ENCODE results near the gene GRIFIN. TPM values are rescaled to one million over a fixed set of nuclear protein-coding genes. Genes with fewer than 3 reads are reported as not detected.

The GRIFIN gene
- total and polyA plus RNA-seq, 2 donors (not counting 1 experiment from before 2014, with no cell fraction given): not detected

DNA sequence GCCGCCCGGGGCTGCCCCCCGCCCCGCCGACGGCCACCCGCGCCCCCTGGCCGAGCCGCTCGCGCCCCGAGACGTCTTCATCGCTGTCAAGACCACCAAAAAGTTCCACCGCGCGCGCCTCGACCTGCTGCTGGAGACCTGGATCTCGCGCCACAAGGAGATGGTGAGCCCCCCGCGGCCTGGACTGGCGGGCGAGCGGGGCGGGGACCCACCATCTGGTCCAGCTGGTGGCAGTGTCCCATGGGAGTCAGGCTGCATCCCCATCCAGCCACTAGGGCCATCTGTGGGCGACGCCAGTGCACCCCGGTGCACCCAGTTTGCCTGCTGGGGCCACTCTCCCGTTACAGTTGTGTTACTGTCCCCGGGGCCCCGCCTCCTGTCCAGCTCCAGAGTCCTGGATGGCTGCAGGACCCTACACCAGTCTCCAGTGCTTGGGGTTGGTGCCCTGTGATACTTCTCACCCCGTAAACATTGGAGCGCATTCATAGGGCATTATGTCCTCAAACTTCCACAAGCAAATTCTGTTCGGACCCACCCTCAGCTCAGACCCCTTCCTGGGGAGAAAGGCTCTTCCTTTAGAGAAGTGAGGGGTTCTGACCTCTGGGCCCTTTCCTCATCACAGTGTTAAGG is 44.0 kb upstream of the GRIFIN start:
- H3K27me3 ChIP-seq (ENCODE audit: control insufficient read depth, insufficient read depth, low read length): no peaks in the 10 kb centered on the region
- no peak for TF ChIP-seq EZH2 (IDR thresholded peaks at IDR 0.05; ENCODE audit: low read length, missing control alignments)
- TF ChIP-seq, protein P1, sequence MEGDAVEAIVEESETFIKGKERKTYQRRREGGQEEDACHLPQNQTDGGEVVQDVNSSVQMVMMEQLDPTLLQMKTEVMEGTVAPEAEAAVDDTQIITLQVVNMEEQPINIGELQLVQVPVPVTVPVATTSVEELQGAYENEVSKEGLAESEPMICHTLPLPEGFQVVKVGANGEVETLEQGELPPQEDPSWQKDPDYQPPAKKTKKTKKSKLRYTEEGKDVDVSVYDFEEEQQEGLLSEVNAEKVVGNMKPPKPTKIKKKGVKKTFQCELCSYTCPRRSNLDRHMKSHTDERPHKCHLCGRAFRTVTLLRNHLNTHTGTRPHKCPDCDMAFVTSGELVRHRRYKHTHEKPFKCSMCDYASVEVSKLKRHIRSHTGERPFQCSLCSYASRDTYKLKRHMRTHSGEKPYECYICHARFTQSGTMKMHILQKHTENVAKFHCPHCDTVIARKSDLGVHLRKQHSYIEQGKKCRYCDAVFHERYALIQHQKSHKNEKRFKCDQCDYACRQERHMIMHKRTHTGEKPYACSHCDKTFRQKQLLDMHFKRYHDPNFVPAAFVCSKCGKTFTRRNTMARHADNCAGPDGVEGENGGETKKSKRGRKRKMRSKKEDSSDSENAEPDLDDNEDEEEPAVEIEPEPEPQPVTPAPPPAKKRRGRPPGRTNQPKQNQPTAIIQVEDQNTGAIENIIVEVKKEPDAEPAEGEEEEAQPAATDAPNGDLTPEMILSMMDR (conservative IDR thresholded peaks at IDR 0.05 in 1 of 2, IDR thresholded peaks at IDR 0.05 in 1 of 2; ENCODE audit: low read depth in 1 of 2, low read length in 2 of 2): peak in 1 of 2 donors; percentile 3
- no peak for DNase-seq (ENCODE audit: low read depth in 2 of 2)
- H4K20me1 ChIP-seq (ENCODE audit: control insufficient read depth, extremely low read depth, insufficient read depth, low read length): no peaks in the 10 kb centered on the region
- H3K4me2 ChIP-seq (ENCODE audit: extremely low read depth, insufficient read depth, low read length): peak overlapping the region; percentile 58
- H3K36me3 ChIP-seq (ENCODE audit: control insufficient read depth, insufficient read depth, low read length): no peaks in the 10 kb centered on the region
- peak overlapping the region in 3 of 4 experiments; percentile 23 to 49 (median 37) for H3K4me3 ChIP-seq (replicated peaks in 1 of 4; ENCODE audit: control extremely low read depth in 1 of 4, insufficient read depth in 1 of 4, low read depth in 3 of 4, low read length in 4 of 4)
- peaks cover 31% of the 10 kb centered on the region for H3K4me1 ChIP-seq (ENCODE audit: control insufficient read depth, extremely low read depth, insufficient read depth, low read length)
- no peak overlapping the region for H2AFZ ChIP-seq (ENCODE audit: low read length)
- no peak overlapping the region for H3K9ac ChIP-seq (ENCODE audit: insufficient read depth, low read length)
- no peaks in the 10 kb centered on the region for H3K9me3 ChIP-seq (ENCODE audit: control insufficient read depth, insufficient read depth, low read depth, low read length)
- H3K79me2 ChIP-seq (ENCODE audit: control insufficient read depth, insufficient read depth, low read length): no peaks in the 10 kb centered on the region
- no peak overlapping the region for H3K27ac ChIP-seq (ENCODE audit: insufficient read depth, low read length)

DNA sequence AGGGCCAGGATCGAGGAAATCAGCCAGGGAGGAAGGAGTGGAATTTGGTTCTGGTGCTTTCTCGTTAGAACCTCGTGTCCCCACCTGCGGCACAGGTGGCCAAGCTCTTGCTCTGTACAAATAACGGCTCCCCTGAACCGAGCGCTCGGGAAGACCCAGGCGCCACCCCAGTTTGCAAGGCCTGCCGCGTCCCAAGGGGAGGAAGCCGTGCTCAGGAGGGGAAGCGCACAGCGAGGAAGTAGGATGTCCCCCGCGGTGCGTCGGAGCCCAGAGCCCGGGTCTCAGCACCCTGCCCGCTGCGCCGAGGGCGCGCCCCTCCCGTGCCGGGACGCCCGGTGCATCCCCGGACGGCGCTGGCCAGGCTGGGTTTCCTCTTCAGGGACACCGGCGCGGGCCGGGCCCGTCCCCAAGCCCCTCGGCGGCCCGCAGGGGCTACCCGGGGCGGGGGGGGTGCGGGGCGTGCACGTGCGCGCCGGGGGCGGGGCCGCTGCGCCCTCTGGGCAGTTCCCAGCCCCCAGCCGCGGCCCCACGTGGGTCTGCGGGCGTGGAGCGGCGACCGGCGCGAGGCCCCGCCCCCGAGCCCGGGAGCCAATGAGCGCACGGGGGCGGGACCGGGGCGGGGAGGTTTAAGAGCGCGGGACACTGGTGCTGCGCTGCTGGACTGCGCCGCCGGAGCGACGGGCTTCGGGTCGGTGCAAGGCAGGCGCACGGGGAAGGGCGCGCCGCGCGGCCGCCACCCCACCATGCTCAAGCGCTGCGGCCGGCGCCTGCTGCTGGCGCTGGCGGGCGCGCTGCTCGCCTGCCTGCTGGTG is 43.1 kb upstream of the GRIFIN start, which contains the start of gene LFNG:
Gene LFNG, plus strand, starts transcription at position 656 of the 812 bp plus-strand sequence. Its CDS starts 88 bp downstream, at position 744.
- Histone ChIP-seq H3K4me1 (ENCODE audit: control insufficient read depth, extremely low read depth, insufficient read depth, low read length) (peaks cover 31% of the 10 kb centered on the region), H3K4me2 (ENCODE audit: extremely low read depth, insufficient read depth, low read length) (peak within 1 kb of the TSS; percentile 81), H3K36me3 (ENCODE audit: control insufficient read depth, insufficient read depth, low read length) (no peaks in the 10 kb centered on the region), H4K20me1 (ENCODE audit: control insufficient read depth, extremely low read depth, insufficient read depth, low read length) (no peaks in the 10 kb centered on the region), H2AFZ (ENCODE audit: low read length) (no peak within 1 kb of the TSS), H3K27ac (ENCODE audit: insufficient read depth, low read length) (no peak within 1 kb of the TSS), H3K79me2 (ENCODE audit: control insufficient read depth, insufficient read depth, low read length) (no peaks in the 10 kb centered on the region), H3K9ac (ENCODE audit: insufficient read depth, low read length) (no peak within 1 kb of the TSS), H3K9me3 (ENCODE audit: control insufficient read depth, insufficient read depth, low read depth, low read length) (no peaks in the 10 kb centered on the region), H3K27me3 (ENCODE audit: control insufficient read depth, insufficient read depth, low read length) (no peaks in the 10 kb centered on the region), H3K4me3 (replicated peaks in 1 of 4; ENCODE audit: control extremely low read depth in 1 of 4, insufficient read depth in 1 of 4, low read depth in 3 of 4, low read length in 4 of 4) (peak within 1 kb of the TSS; percentile 6 to 52 (median 34))
- TF ChIP-seq, protein P1 (conservative IDR thresholded peaks at IDR 0.05 in 1 of 2, IDR thresholded peaks at IDR 0.05 in 1 of 2; ENCODE audit: low read depth in 1 of 2, low read length in 2 of 2): no peak
- no peak for TF ChIP-seq EZH2 (IDR thresholded peaks at IDR 0.05; ENCODE audit: low read length, missing control alignments)
- peak; percentile 86 to 91 for DNase-seq (ENCODE audit: low read depth in 2 of 2)

DNA sequence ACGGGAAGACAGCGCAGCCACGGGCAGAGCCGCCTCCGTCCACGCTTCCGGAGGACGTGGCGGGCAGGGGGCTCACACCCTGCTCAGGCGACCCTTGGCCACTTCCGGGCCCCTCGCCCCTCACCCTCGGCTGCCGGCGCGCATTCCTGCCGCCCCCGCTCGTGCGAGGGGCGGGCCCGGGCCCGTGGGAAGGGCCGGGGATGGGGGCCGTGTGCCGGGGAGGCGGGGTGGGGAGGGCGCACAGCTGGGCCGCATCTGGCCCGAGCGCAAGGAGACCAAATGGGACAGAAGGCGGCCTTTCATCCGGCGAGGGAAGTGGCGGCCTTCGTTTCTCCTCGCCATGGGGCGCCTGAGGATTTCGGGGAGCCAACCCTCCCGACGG is 42.5 kb upstream of the GRIFIN start:
- no peaks in the 10 kb centered on the region for H3K79me2 ChIP-seq (ENCODE audit: control insufficient read depth, insufficient read depth, low read length)
- H2AFZ ChIP-seq (ENCODE audit: low read length): no peak overlapping the region
- no peaks in the 10 kb centered on the region for H4K20me1 ChIP-seq (ENCODE audit: control insufficient read depth, extremely low read depth, insufficient read depth, low read length)
- peaks cover 31% of the 10 kb centered on the region for H3K4me1 ChIP-seq (ENCODE audit: control insufficient read depth, extremely low read depth, insufficient read depth, low read length)
- no peaks in the 10 kb centered on the region for H3K9me3 ChIP-seq (ENCODE audit: control insufficient read depth, insufficient read depth, low read depth, low read length)
- DNase-seq (ENCODE audit: low read depth in 2 of 2): no peak
- no peak for TF ChIP-seq EZH2 (IDR thresholded peaks at IDR 0.05; ENCODE audit: low read length, missing control alignments)
- TF ChIP-seq, protein P1 (conservative IDR thresholded peaks at IDR 0.05 in 1 of 2, IDR thresholded peaks at IDR 0.05 in 1 of 2; ENCODE audit: low read depth in 1 of 2, low read length in 2 of 2): no peak
- H3K27ac ChIP-seq (ENCODE audit: insufficient read depth, low read length): no peak overlapping the region
- H3K4me3 ChIP-seq (replicated peaks in 1 of 4; ENCODE audit: control extremely low read depth in 1 of 4, insufficient read depth in 1 of 4, low read depth in 3 of 4, low read length in 4 of 4): peak overlapping the region; percentile 6 to 52 (median 30)
- no peaks in the 10 kb centered on the region for H3K27me3 ChIP-seq (ENCODE audit: control insufficient read depth, insufficient read depth, low read length)
- H3K4me2 ChIP-seq (ENCODE audit: extremely low read depth, insufficient read depth, low read length): peak overlapping the region; percentile 81
- H3K36me3 ChIP-seq (ENCODE audit: control insufficient read depth, insufficient read depth, low read length): no peaks in the 10 kb centered on the region
- H3K9ac ChIP-seq (ENCODE audit: insufficient read depth, low read length): no peak overlapping the region

All from fibroblast of lung (primary cell).